Stimulated activated CD8-positive, alpha-beta memory T cell treated with anti-CD3 and anti-CD28 coated beads, Interleukin-7, amount 100 ng/mL, for 24 hours (primary cell): ENCODE data around the gene TBL1X.
A peak's percentile ranks its signal among the peaks of the same experiment; 100 is the strongest.

Experiments
- DNase-seq: peaks from one replicate; pipeline ENCODE4 v3.0.0-alpha.2; 2020; ENCODE audit warnings: low read depth

Gene TBL1X

GRCh38 chrX:9628779-9629493 is 164.1 kb downstream of the TBL1X start:
- no peak for DNase-seq

DNA sequence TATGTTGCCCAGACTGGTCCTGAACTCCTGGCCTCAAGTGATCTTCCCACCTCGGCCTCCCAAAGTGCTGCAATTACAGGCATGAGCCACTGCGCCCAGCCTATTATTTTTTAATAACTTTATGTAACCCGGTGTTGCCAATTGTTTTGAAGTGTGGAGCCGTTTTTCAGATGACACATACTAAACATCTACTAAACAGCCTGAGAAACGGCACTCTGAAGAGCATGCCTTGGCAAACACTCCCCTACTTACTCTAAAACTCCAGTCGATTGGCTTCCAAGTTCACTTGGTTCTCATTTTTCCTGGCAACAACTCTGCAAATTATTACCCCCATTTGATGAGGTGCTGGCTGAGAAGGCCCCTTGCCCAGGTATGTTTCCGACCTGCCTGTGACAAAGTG is 169.7 kb downstream of the TBL1X start:
- no peak for DNase-seq

DNA sequence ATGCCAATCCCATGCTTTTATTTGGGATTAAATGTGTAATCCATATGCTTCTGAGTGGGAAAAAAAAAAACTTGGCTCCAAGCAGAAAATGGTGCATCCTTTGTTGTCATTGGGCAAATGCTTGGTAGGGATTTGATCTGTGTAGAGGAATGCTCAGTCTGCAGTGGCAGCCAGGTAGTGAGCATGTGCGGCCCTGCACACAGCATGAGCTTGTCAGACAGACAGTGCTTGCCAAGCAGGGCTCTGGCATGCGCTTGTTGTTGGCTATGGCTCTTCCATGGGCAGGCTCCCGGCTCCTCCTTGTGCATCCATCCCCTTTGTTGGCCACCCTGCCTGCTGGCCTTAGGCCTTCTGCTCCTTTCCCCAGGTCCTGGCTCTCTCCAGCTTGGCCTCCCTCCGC is 170.5 kb downstream of the TBL1X start:
- no peak for DNase-seq

GRCh38 chrX:9635803-9636202 is 170.9 kb downstream of the TBL1X start:
- no peak for DNase-seq

DNA sequence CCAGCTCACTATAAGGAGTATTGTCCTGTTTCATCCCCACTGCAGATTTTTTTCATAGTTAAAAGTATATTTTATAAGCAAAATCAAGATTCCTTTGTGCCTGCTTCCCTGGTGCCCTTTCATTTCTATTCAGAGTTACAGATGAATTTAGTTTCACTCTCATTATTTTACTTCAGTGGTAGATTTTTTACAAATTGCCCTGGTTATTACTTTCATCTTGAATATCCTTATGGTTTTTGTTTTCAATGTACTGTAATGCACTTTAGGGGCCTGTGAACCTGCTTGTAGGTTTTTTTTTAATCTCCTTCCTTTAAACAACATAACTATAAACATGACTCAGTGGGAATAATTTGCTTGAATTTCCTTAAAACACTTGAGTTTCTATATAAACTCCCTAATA is 174.0 kb downstream of the TBL1X start:
- no peak for DNase-seq

DNA sequence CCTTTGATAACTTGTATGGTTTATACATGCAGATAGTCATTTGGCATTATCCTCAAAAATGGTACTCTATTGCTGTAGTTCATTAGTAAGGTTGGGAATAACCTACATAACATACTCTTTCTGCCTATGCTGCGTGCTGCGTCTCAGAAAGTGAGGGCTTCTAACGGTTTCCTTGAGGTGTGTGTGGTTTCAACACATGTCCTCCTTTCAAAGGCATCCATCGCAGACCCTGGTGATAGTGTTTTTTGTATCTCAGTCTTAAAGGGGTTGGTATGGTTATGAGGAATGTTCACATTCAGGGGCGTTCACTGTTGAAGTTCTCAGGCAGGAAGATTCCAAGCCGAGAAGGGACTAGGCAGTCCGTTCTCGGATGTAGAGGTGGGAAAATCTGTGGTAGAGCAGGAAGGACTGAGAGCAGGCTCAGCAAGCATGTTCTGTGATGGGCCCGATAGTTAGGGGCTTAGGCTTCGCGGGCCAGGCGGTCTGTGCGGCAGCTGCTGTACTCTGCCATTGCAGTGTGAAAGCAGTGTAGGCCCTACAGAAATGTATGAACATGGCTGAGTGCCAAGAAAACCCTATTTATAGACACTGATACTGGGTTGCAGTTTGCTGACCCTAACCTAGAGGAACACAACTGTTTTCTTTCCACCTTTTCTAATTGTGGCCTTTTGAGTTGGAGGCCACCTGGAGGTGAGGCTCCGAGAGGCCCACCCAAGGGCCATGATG is 177.6 kb downstream of the TBL1X start:
- DNase-seq, result no peak

DNA sequence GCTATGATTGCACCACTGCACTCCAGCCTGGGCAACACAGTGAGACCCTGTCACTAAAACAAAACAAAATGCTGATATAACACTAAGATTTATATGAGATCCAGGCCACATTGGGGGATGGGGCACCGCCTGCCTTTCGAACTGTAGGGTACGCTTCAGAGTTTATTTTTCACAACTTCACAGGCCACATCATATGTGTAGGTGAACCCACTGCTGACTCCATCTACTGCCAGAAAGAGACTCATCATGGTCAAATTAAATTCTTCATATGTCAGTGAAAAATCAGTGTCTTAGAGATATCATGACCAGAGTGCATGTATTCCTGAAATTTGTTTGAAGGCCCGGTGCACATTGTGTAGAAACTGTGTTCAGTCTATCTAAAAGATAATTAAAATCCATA is 178.9 kb downstream of the TBL1X start:
- no peak for DNase-seq

DNA sequence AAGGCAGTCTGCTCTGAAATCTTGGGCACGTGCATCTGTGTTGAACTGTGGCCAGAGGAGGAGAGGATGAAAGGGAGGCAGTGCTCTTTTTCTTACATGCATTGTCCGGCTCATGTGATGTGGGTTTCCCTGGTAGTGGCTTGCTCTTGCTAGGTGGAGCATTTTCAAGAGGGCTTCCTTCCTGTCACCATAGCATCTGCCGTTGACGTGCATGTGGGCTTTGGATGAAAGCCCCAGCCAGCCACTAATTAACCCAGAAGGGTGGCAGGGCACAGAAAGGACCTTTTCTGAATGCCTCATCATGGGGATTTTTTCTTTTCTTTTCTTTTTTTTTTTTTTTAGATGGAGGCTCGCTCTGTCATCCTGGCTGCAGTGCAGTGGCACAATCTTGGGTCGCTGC is 179.5 kb downstream of the TBL1X start:
- peak; percentile 7 for DNase-seq

- no peak for DNase-seq
Measured at GRCh38 chrX:9646471-9647224, 181.8 kb downstream of the TBL1X start.

DNA sequence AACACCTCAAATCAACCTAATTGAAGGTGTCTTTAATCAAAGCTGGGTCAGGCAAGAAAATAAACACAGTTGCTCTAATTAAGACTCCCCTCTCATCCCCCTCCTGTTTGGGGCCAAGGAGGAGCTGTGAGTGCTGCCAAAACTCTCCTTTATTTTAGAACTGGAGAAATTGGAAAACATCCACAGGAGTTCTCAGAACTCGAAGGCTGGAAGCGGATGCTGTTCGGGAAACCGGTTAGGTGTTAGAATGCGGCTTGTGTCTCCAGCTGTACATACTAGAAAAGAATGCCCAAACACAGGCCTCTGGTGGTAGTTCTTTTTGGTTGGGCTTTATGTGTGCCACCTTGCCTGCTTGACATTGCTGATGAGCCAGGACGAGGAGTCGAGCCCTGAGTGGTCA is 182.6 kb downstream of the TBL1X start:
- DNase-seq, result no peak

DNA sequence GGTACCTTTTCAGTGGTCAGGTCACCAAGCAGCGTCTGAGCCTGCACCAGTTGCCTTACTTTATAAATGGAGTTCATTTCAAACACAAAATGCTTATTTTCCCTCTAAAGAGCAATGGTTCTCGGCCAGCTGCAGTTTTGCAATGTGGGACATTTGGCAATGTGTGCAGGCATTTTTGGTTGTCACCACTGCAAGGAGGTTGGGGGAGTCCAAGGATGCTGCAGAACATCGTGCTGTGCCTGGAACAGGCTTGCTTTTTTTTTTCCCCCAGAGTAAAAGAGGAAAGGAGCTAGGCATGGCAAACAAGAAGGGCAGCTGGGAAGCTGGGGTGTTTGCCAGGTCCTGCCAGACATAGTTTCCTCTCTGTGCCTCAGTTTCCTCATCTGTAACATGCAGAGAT is 185.2 kb downstream of the TBL1X start:
- no peak for DNase-seq

GRCh38 chrX:9651737-9652136 is 186.9 kb downstream of the TBL1X start:
- no peak for DNase-seq

DNA sequence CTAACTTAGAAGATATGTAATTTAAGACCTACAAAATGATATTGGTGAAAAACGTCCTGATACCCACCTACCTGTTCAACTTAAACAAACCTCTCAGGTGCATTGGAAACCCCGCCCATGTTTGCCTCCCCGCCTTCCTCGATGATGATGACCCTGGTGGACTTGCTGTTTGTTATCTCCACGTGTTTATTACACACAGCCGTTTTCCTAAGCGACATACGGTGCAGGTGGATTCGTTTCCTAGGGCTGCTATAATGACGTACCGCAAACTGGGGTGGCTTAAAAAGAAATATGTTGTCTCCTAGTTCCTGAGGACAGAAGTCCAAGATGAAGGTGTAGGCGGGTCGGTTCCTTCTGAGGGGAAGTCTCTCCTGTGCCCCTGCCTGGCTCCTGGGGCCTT is 190.1 kb downstream of the TBL1X start:
- no peak for DNase-seq

DNA sequence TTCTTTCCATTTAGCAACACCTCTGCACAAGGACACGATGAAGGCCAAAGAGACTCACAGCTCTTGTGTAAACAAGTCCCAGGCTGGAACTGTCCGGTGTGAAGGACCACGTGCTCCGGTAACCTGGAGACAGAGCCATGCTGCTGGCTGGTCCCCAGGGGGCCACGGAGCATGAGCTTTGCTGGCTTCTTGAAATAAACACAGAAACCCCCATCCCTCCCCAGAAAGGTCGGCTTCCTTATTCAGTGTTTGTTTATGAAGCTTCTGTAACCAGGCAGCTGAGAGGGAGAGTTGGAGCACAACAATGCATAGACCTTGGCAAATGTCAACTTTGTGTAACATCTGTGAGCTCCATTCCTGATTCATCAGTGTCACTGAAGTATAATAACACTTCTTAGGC is 191.4 kb downstream of the TBL1X start:
- no peak for DNase-seq

DNA sequence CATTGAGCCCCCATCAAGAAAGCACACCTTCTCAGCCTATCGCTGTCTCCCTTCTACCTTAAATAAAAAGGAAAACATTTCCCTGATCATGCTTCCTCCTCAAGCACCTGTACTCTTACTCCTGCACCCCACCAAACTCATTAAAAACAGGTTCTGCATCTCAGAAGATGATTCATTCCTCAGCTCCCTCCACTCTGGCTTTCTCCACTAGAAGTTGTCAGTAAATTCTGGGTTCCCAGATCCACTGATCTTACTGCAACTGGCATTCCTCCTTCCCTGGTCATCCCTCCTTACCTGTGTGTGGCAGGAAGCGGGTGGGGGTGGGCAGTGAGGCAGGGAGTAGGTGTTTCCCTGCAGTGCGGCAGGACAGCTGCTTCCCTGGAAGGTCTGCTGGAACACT is 192.0 kb downstream of the TBL1X start:
- DNase-seq, result no peak

DNA sequence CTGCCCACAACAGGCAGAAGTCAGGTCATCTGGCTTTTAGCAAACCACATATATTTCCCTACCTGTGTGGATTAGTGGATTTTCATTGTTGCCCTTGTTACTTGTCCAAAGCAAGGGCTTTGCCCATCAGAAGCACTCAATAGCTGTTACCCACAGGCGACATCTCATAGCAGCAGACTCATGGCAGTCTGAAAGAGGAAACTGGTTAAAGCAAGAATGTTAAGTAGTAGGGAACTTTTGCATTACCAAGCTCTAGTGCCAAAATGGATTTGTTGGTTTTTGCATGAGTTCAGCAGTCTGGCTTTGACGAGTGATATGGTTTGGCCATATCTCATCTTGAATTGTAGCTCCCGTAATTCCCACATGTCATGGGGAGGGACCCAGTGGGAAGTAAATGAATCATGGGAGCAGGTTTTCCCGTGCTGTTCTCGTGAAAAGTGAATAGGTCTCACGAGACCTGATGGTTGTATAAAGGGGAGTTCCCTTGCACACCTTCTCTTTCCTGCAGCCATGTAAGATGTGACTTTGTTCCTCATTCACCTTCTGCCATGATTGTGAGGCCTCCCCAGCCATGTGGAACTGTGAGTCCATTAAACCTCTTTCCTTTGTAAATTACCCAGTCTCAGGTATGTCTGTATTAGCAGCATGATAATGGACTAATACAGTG is 192.9 kb downstream of the TBL1X start:
- DNase-seq, result no peak

DNA sequence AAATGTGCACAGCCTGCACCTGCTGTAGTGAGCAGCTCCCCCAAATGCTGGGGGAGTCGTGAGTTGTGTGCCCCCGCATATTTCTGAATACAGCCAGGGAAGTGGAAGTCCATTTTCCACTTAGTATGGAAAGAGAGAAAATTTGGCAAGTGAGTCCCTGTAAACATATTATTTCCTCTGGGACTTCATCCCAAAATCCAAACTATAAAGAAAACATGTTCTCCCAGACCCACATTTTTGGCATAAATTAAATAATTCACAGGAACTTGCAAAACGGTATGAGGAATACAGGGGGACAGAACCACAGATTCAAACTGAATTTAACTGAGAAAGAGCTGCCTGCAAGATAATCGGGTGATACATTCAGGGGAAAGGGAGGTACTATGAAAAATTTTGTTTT is 193.6 kb downstream of the TBL1X start:
- DNase-seq, result no peak

DNA sequence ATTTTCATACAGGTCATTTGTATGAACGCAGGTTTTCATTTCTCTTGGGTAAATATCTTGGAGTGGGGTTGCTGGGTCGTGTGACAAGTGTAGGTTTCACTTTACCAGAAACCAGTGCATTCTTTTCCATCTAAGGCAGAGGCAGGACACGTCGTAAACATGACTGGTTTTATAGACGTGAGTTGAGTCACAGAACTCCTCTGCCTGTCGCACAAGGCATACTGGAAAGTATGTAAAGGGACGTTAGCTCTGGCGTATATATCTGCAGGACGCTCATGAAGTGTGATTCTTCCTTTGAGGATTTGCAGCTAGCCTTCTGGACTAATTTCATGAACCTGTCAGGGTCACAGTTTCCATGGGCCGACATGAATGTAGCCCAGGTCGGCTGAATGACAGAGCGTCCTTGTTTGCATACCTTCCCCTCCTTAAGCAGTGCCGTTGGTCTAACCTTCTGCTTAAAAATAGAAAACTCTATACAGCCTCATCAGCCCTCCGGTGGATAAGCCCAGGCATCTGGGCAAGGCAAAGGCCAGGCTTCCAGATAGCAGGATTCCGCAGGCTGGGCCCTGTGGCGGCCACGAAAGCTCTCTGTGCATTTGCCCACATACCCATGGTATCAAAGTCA is 194.8 kb downstream of the TBL1X start:
- no peak for DNase-seq

GRCh38 chrX:9662148-9662547 is 197.3 kb downstream of the TBL1X start:
- DNase-seq, result no peak

DNA sequence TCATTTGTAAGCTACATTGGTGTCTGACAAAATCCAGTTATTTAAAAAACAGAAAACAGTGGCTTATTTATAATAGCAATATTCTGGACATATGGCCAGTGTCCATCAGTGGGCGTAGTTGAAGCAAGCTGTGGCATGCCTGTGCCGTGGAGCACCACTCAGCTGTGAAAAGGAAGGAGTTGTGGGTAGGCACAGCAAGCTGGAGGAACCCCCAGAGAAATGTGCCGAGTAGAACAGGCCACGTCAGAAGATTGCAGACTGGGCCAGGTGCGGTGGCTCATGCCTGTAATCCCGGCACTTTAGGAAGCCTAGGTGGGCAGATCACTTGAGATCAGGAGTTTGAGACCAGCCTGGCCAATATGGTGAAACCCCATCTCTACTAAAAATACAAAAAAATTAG is 198.4 kb downstream of the TBL1X start:
- no peak for DNase-seq

DNA sequence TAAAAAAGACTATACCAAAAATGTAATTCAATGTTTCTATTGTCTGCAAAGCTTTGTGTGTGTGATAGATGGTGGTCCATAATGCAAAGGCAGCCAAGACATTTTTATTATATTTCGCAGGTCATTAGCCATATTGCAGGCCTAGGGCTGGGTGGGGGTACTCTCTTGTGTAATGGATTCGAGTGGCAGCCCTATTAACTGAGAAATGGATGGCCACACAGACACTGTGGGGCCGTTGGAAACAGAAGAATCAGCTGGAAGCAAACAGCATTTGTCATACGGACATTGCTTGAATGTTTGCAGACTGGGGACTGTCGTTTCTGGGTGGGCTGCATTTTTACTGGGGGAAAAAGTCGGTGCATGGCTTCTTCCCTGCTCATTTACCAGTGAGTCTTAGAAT is 199.4 kb downstream of the TBL1X start:
- DNase-seq, result no peak

DNA sequence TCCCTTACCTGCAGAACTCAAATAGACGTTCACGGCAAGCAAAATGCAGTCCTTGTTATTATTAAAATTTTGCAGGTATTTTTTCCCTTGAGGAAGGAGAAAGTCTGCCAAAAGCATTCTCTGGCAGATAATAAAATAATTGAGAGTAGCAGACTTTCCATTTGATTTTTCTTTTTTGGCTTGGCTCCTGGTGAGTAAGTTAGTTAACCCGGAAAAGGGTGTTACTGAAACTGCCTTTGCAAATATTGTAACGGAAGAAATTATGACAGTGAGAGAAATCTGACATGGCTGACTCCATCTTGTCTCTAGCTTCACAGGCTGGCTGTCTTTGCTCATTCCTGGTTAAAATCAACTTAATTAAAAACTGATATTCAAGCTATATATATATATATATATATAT is 200.3 kb downstream of the TBL1X start:
- DNase-seq, result no peak
